WERI-Rb-1 (cell line): Measurements from ENCODE around the gene RAB22A.

Experiments
- DNase-seq: peaks from one replicate; pipeline ENCODE4 v3.0.0-alpha.2; 2020
- H3K27ac ChIP-seq: fragments of 250-450 bp; sonication (Bioruptor Pico); 2 replicates; pipeline ENCODE4 v1.5.1; 2020; ENCODE audit warnings: mild to moderate bottlenecking, moderate library complexity
- H3K27me3 ChIP-seq: fragments of 250-450 bp; sonication (Bioruptor Pico); 2 replicates; pipeline ENCODE4 v1.5.1; 2021; ENCODE audit warnings: mild to moderate bottlenecking, low read depth, moderate library complexity; ENCODE audit not compliant: insufficient read depth, severe bottlenecking
- H3K36me3 ChIP-seq: fragments of 250-450 bp; sonication (Bioruptor Pico); 2 replicates; pipeline ENCODE4 v1.5.1; 2020; ENCODE audit warnings: mild to moderate bottlenecking, moderate library complexity
- H3K4me3 ChIP-seq: 2 replicates; pipeline ENCODE4 v1.5.1; 2011; ENCODE audit warnings: low read depth, mild to moderate bottlenecking, control low read depth, low read length
- H3K9me3 ChIP-seq: fragments of 250-450 bp; sonication (Bioruptor Pico); 2 replicates; pipeline ENCODE4 v1.5.1; 2021; ENCODE audit warnings: mild to moderate bottlenecking, moderate library complexity; ENCODE audit not compliant: severe bottlenecking
- CTCF ChIP-seq: IDR thresholded peaks from 2 replicates; pipeline ENCODE4 v1.5.1; 2011; ENCODE audit warnings: low read depth, mild to moderate bottlenecking, control low read depth, inconsistent platforms, low read length

The RAB22A gene

GRCh38 chr20:58277578-58278472 lies 31.7 kb upstream of the RAB22A start:
- no peak overlapping the region for H3K27ac ChIP-seq
- H3K9me3 ChIP-seq: no peaks in the 10 kb centered on the region
- TF ChIP-seq CTCF: no peak
- DNase-seq: no peak
- H3K4me3 ChIP-seq: no peak overlapping the region
- no peaks in the 10 kb centered on the region for H3K27me3 ChIP-seq
- no peaks in the 10 kb centered on the region for H3K36me3 ChIP-seq

GRCh38 chr20:58286729-58287128 lies 22.8 kb upstream of the RAB22A start:
- no peak overlapping the region for H3K4me3 ChIP-seq
- no peak for DNase-seq
- H3K27ac ChIP-seq: no peak overlapping the region
- no peaks in the 10 kb centered on the region for H3K27me3 ChIP-seq
- no peak for TF ChIP-seq CTCF
- no peaks in the 10 kb centered on the region for H3K9me3 ChIP-seq
- H3K36me3 ChIP-seq: no peaks in the 10 kb centered on the region

GRCh38 chr20:58287638-58288037 lies 21.9 kb upstream of the RAB22A start:
- Histone ChIP-seq H3K9me3 (no peaks in the 10 kb centered on the region), H3K27me3 (no peaks in the 10 kb centered on the region), H3K27ac (no peak overlapping the region), H3K36me3 (no peaks in the 10 kb centered on the region), H3K4me3 (no peak overlapping the region)
- TF ChIP-seq CTCF: no peak
- no peak for DNase-seq

- TF ChIP-seq CTCF: no peak
- DNase-seq: no peak
- Histone ChIP-seq H3K27ac (no peak overlapping the region), H3K36me3 (no peaks in the 10 kb centered on the region), H3K4me3 (no peak overlapping the region), H3K9me3 (no peaks in the 10 kb centered on the region), H3K27me3 (no peaks in the 10 kb centered on the region)
Observed at GRCh38 chr20:58289143-58289542, 20.4 kb upstream of the RAB22A start.

GRCh38 chr20:58293453-58293852 lies 16.1 kb upstream of the RAB22A start:
- TF ChIP-seq CTCF: no peak
- DNase-seq: peak; percentile 68
- H3K36me3 ChIP-seq: no peaks in the 10 kb centered on the region
- no peaks in the 10 kb centered on the region for H3K9me3 ChIP-seq
- H3K4me3 ChIP-seq: no peak overlapping the region
- no peaks in the 10 kb centered on the region for H3K27me3 ChIP-seq
- no peak overlapping the region for H3K27ac ChIP-seq
